HS-27A (cell line): ENCODE results near the gene CAMK2D.

Source experiments
- DNase-seq: peaks from one replicate; pipeline ENCODE4 v3.0.0-alpha.2; 2012; ENCODE audit warnings: low read depth, missing footprints

CAMK2D gene

DNA sequence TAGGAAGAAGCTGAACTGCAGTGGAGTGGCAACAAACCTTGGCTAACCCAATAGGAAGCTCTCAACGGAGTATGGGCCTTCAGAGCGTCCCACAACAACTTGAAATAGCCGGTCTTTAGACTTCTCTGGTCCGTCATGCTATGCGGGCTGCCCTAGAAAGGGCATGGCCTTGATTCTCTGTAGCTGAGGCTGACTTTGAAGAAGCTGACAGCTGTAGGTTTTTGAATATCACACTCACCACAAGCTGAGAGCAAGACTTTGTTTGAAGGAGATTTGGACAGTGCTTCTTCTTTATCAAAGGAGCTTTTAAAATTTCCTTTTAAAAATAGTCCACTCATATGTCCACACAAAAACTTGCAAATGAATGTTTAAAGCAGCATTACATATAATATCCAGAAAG lies 322.9 kb downstream of the CAMK2D start:
- no peak for DNase-seq

DNA sequence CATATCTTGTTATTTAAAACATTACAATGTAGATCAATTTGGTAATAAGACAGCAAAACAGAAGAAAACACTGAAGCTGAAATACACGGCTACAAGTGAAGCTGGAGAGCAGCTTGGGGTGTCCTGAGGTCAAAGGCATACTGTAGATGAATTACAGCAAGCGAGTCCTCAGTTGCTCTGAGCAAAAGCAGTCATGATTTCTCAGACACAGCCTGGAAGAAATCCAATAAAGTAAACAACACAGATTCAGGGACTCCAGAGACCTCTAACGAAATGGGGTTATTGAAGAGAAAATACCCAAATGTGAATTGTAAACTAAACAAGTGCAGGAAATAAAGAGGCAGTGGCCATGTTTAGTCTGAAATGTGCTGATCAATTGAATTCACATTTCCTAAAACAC lies 324.4 kb downstream of the CAMK2D start:
- no peak for DNase-seq

DNA sequence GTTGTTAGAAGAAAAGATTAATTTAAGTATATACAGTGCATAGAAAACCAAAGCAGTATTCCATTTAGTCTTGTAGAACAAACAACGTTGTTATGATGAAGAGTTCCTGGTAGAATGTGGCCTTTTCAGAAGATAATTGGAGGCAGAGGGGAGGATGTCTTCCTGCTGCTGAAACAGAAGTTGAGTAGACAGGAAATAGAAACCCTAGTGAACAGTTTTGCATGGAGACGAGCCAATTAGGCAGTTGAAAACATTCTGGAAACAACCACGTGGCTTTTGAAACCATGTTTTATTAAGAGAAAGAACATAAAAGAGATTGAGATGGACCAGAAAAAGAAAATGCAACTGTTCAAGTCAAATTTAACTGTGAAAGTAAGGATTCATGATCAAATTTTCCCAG lies 325.2 kb downstream of the CAMK2D start:
- no peak for DNase-seq

DNA sequence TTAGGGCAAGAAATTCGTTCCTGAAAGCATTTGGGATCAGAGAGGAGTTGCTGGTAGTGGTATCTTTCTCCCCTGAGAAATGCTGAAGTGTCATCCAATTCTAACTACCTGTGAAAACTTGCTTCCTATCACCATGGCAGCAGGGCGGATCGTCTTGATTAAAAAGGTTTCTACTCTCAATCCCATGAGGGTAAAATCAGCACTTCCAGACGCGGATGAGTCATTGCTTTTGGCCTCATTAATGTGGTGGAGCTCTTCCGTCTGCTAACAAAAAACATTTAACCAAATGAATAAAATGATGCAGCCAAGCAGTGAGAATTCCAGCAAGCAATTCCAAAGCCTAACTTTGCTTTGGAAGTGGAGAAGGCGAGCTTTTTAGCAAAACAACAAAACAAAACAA lies 325.6 kb downstream of the CAMK2D start:
- peak; percentile 79 for DNase-seq

DNA sequence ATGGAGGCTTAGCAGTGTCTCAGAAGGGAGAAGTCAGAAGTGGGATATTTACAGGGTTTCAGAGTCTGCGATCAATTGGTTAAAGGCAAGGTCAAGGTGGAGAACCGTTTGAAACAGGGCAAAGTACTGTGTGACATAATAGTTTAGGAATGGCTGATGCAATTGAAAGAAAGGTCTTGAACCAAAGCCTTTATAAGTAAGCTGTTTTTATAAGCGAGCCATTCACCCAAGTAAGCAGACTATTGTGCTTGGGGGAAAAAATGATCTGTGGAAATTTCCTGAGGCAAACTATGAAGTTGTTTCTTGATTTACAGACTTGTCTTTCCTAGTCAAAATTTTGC lies 327.3 kb downstream of the CAMK2D start:
- peak; percentile 82 for DNase-seq

DNA sequence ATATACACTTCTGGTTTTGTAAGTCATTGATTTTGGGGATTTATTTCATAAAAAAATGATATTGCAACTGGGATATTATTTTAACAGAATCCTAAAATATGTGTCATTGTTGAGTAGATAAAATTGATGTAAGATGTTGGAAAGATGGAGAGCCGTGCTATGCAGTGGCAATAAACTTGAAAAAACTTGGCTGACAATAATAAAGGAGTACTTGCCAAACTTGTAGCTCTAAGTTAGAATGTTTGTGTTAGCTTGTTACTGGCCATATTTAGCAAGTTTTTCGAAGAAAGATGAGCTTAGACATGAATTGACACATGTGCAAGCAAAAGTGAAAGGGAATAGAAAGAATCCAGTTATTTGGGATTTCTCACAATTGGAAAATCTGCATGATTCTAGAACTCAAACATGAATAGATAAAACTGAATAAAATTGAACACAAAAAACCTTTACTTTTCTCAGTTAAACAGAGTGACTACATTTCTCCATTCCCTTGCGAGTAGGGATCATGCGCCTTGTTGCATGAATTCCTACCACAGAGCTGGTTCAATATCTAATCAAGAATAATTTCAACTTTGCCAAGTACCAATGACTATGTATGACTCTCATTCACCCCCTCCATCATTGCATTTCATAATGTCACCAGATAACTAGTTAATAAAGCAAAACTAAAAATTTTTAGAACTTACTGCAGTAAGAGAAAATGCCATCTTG lies 327.8 kb downstream of the CAMK2D start:
- DNase-seq = peak; percentile 61

DNA sequence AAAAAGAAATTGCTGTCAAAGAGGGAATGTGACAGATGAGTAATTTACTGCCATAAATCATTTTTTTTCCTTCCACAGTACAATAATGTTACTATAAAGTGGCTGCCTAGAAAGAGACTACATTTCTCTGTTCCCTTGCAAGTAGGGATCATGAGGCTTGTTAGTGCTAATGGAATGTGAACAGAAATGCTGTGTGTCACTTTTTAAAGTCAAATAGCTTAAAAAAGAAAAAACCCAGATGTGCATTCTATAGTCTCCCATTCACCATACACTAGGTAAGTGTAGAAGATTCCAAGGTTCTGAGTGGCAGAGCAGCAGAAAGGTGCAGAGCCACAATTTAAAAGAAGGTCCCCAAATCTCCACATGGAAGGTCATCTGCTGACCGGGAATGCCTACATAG lies 328.4 kb downstream of the CAMK2D start:
- DNase-seq = no peak

DNA sequence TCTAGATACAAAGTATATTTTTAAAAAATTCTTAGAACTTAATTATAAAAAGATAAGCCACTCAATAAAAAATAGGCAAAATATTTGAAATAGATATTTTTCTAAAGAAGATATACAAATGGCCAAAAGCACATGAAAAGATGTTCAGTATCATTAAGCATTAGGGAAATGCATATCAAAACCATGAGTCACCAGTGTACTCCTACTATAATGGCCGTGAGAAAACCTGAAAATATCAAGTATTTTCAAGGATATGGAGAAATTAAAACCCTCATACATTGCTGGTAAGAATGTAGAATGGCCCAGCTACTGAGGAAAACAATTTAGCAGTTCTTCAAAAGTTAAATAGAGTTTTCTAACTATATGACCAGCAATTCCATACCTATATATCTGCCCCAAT lies 337.9 kb downstream of the CAMK2D start:
- DNase-seq = no peak

DNA sequence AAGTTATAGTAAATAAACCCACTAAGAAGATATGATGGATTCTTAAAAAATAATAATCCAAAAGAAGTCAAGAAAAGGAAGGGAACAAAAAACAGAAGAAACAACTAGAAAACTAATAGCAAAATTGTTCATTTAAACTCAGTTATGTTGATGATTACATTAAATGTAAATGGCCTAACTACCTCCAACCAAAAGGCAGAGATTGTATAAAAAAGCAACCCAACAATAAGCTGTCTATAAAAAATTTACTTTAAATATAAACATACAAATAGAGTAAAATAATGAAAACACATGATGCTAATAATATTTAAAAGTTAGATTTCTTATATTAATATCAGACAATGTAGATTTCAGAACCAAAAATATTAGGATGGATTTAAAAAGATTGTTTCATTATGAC lies 340.6 kb downstream of the CAMK2D start:
- DNase-seq = no peak

DNA sequence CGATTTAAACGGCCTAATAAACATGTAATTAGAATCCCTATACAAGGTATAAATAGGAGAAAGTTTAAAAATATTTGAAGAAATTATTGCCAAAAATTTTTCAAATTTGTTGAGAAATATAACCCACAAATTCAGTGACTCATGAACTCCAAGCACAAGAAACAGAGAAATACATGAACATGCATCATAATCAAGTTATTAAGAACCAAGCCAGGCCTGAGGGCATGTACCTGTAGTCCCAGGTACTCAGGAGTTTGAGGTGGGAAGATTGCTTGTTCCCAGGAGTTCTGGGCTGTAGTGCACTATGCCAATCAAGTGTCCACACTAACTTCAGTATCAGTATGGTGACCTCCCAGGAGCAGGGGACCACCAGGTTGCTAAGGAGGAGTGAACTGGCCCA lies 341.9 kb downstream of the CAMK2D start:
- no peak for DNase-seq

DNA sequence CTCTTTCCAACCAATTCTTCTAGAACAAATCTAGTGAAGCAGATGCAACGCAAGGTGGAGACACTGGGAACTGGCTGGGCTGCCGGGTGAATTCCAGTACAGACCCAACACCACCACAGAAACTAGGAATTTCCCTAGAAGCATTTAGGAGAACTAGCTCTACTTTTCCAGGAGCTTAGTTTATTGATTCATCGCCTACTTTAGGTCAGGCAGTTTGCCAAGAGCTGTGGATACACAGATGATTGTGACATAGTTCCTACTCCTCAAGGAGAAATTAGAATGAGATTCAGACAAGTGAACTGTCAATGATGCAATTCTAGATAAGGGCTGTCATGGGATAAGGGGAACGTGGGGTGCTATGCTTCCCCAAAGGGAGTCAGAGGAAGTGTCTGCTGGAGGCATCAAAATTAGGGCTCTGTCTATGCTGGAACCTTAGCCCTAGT lies 350.0 kb downstream of the CAMK2D start:
- peak; percentile 73 for DNase-seq

DNA sequence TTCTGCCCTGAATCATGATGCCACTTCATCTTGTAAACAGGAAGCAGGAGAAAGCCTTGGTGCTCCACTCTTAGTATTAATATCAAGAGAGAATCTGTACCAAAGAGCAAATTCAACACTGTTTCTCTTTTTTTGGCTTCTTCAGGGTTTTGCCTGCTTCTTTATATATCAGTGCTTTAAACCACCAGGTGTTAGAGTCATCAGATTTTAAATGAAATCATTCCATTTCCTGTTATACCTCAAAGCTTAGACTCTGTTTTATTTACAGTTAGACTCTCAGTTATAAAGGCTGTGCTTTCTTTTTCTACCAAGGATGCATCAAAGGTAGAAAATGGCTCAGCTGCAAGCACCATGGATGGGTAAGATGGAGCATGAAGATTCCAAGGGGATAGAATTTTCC lies 350.9 kb downstream of the CAMK2D start:
- no peak for DNase-seq

DNA sequence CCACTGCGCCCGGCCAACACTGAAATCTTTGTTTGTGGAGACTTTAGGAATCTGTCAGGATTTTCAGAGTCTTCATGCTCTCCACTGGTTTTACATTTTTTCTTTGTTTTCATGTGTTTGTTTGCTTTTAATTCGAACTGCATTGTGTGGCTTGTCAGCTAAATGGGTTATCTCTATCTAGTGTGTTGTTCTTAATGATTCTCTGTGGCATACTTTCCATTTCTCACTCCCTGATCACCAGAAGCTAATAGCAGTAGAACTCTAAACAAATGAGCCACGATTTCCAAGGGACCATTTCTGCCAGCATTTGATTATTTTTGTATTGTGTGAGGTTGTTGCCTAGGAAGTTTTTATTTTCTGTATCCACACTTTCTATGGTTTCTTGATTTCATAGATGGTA lies 352.4 kb downstream of the CAMK2D start:
- DNase-seq = no peak

DNA sequence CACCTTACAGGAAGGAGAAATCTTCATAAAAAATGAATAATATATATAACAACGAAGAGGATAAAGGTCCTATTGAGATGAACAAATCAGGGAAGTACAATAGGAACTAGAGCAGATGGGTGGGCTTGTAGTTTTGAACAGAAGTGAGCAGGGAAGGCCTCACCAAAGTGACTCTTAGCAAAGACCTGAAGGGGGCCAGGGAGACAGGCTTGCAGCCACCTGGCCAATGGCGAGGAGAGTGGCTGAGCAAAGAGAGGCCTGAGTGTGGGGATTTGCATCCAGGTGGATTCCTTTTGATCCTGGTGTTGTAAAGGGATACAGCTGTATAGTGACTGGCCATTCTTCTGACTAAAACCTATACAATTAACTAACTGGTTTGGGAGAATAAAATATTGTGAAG lies 354.1 kb downstream of the CAMK2D start:
- DNase-seq = no peak

DNA sequence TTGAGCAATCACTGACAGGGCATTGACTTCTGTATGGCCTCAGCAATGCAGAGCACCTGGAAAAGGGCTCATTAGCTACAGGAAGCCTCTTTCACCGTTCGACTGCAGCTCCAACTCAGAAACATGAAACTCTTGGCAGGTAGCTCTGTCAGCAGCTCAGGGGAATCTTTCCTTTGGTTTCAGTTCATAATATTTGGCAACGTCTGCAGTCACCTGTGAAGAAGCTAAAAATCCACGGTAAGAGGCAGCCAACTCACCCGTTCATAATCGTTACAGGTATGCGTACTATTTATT lies 354.9 kb downstream of the CAMK2D start:
- no peak for DNase-seq

DNA sequence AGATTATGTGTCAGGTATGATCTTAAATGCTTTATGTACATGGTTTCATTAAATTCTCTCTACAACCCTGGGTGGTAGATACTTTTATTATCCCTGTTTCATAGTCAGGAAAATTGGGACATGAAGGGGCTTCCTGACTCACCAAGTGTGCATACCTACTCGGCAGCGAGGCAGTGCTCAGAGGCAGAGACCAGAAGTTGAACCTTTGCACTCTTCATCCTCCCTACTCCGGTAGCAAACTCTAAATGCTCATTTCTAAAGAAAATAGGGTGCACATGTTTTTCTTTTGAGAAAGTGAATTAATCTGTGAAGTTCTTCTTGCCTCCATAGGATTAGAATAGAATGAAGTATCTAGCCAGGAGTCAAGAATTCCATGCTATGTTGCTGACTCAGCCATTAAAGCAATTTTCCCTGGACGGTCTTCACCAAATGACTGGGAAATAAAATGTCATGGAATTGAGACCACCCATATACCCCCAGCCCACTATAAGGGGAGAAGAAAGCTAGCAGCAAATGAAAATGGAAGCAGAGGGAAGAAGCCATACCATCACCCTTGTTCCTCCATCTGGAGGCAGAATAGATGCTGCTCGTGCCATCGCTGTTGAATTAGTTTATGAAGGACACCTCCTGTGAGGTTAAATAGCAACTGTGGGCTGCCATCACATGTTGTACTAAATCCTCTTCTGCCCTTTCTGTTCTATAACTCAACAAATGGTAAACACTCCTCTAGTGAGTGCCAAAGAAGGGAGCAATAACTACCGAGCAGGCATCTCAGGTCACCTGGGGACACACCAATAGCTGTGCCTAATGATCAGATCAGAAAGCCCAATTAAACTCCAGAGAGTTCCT lies 355.4 kb downstream of the CAMK2D start:
- DNase-seq = no peak

DNA sequence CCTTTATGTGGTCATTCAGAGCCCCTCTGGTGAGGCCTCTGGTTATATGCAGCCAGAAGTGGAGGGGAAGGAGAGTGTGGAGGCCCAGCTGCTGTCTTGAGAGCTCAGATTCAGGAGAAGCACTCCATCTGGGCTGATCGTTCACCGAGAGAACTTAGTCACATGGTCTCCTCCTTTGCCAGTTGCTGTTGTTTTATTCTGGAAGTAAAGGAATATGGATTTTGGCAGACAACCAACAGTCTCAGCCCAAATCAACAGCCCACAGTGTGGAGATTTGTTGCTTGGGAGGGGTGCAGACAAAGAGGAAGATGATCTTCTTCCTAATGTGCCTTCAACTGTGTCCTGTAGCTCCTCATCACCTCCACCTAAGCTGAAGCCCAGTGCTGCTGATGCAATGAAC lies 356.7 kb downstream of the CAMK2D start:
- DNase-seq = no peak

DNA sequence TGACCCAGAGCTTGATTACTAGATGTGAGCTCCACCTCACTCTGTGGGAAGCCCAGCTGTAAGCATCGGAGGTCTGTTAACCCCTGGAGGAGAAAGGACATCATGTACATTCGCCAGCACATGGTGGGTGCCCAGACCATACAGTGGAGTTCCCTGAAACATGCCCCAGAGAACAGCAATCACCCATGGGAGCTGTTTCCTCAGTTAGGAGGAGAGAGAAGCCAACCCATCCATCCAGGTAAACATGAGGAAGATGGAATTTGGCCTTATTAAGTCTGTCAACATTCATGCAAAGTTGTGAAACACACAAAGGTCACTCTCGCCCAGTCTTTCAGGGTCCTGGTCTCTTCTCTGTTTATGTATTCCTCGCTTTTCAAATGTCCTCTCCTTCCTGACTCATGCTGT lies 357.4 kb downstream of the CAMK2D start:
- no peak for DNase-seq
